B cell (primary cell): ENCODE measurements around the gene SLC3A2. TPM values are rescaled to one million over a fixed set of nuclear protein-coding genes. Genes with fewer than 3 reads are reported as not detected.

Experiments used
- ATAC-seq: fragments of 200-7000 bp; cut with Tn5 transposase; one replicate; pipeline ENCODE4 v1.10.0; 2021; ENCODE audit warnings: low read depth, mild to moderate bottlenecking, moderate number of reproducible peaks, moderate library complexity
- CTCF ChIA-PET: fragments of 350-600 bp; sonication (Branson Sonifier 250); formaldehyde crosslinking; loops from one replicate; lab custom pipeline; 2021; ENCODE audit warnings: antibody characterized with exemption, inconsistent platforms; lab: Charles Lee
- POLR2A ChIA-PET: fragments of 350-600 bp; sonication (Branson Sonifier 250); formaldehyde crosslinking; loops from one replicate; lab custom pipeline; 2021; ENCODE audit warnings: antibody characterized with exemption; lab: Charles Lee
- DNase-seq: peaks from one replicate; pipeline ENCODE4 v3.0.0; 2013
- H2AFZ ChIP-seq: 2 replicates; pipeline ENCODE4 v1.6.1; 2012; ENCODE audit warnings: mild to moderate bottlenecking, low read depth, low read length; ENCODE audit not compliant: insufficient read depth, poor library complexity, severe bottlenecking
- H3K27ac ChIP-seq, 2 donors: 1 replicate in 1 of 2; 2 replicates in 1 of 2; pipeline ENCODE4 v1.5.1; 2012 to 2013; ENCODE audit warnings: low read length in 2 of 2, mild to moderate bottlenecking in 2 of 2, moderate library complexity in 1 of 2
- H3K27me3 ChIP-seq, 4 experiments: fragments of 200-600 bp in 1 of 4; sonication (generic) in 1 of 4; replicated peaks in 1 of 4; 1 replicate in 2 of 4; 2 replicates in 2 of 4; pipeline versions ENCODE4 v1.6.1 to v1.7.0; 2013 to 2016; ENCODE audit warnings: low read length in 3 of 4, mild to moderate bottlenecking in 2 of 4, mixed read lengths in 1 of 4, moderate library complexity in 1 of 4; ENCODE audit not compliant: insufficient read depth in 4 of 4, control insufficient read depth in 3 of 4; ENCODE audit errors: control extremely low read depth in 1 of 4
- H3K36me3 ChIP-seq, 2 experiments: replicated peaks in 1 of 2; 1 replicate in 1 of 2; 2 replicates in 1 of 2; pipeline versions ENCODE4 v1.6.1 to v1.7.1; 2013; ENCODE audit warnings: low read length in 1 of 2; ENCODE audit not compliant: insufficient read depth in 2 of 2, control insufficient read depth in 1 of 2; ENCODE audit errors: control extremely low read depth in 1 of 2, extremely low read depth in 1 of 2
- H3K4me1 ChIP-seq, 2 donors: fragments of 200-600 bp in 1 of 2; sonication (generic) in 1 of 2; 1 replicate in 1 of 2; 2 replicates in 1 of 2; pipeline versions ENCODE4 v1.5.1 to v1.6.1; 2013 to 2017; ENCODE audit warnings: low read length in 2 of 2; ENCODE audit not compliant: control insufficient read depth in 2 of 2, insufficient read depth in 2 of 2
- H3K4me2 ChIP-seq: replicated peaks from 2 replicates; pipeline ENCODE3; 2012; ENCODE audit warnings: mild to moderate bottlenecking, low read depth, low read length; ENCODE audit not compliant: poor library complexity, severe bottlenecking
- H3K4me3 ChIP-seq, 5 experiments: fragments of 200-600 bp in 1 of 5; sonication (generic) in 1 of 5; 1 replicate in 3 of 5; 2 replicates in 2 of 5; pipeline versions ENCODE4 v1.5.1 to v1.7.0; 2011 to 2016; ENCODE audit warnings: low read length in 4 of 5, mild to moderate bottlenecking in 4 of 5, low read depth in 2 of 5, control low read depth in 1 of 5, moderate library complexity in 1 of 5; ENCODE audit not compliant: insufficient read depth in 1 of 5; ENCODE audit errors: control extremely low read depth in 1 of 5, extremely low read depth in 1 of 5
- H3K79me2 ChIP-seq: fragments of 200-600 bp; sonication (generic); one replicate; pipeline ENCODE4 v1.6.0; 2016; ENCODE audit warnings: low read length; ENCODE audit not compliant: control insufficient read depth, insufficient read depth
- H3K9ac ChIP-seq: fragments of 200-600 bp; sonication (generic); 2 replicates; pipeline ENCODE4 v1.6.1; 2017; ENCODE audit warnings: mild to moderate bottlenecking, low read length, moderate library complexity
- H3K9me3 ChIP-seq, 3 donors: one replicate each; pipeline versions ENCODE4 v1.6.1 to v1.7.1; 2013; ENCODE audit warnings: low read length in 2 of 3; ENCODE audit not compliant: control insufficient read depth in 2 of 3, insufficient read depth in 1 of 3; ENCODE audit errors: control extremely low read depth in 1 of 3
- H4K20me1 ChIP-seq: 2 replicates; pipeline ENCODE4 v1.6.0; 2012; ENCODE audit warnings: mild to moderate bottlenecking, low read length; ENCODE audit not compliant: insufficient read depth, control insufficient read depth, poor library complexity, severe bottlenecking
- H3K27ac Mint-ChIP-seq: one replicate; pipeline ENCODE4 v1.8.0; 2021; ENCODE audit warnings: mixed read lengths
- H3K27me3 Mint-ChIP-seq: one replicate; pipeline ENCODE4 v1.8.0; 2021; ENCODE audit warnings: mixed read lengths
- H3K4me1 Mint-ChIP-seq: one replicate; pipeline ENCODE4 v1.8.0; 2021; ENCODE audit warnings: mixed read lengths
- H3K4me3 Mint-ChIP-seq: one replicate; pipeline ENCODE4 v1.8.0; 2021; ENCODE audit warnings: mixed read lengths
- H3K9me3 Mint-ChIP-seq: one replicate; pipeline ENCODE4 v1.8.0; 2022; ENCODE audit warnings: mixed read lengths; ENCODE audit not compliant: insufficient read depth
- CTCF ChIP-seq: fragments of 200-600 bp; IDR thresholded peaks from one replicate; pipeline ENCODE4 v1.8.0; 2022; ENCODE audit warnings: antibody characterized with exemption, mild to moderate bottlenecking
- EZH2 ChIP-seq: IDR thresholded peaks from 2 replicates; pipeline ENCODE4 v1.6.1; 2012; ENCODE audit warnings: borderline replicate concordance, low read depth, mild to moderate bottlenecking, moderate library complexity, low read length; ENCODE audit not compliant: insufficient read depth, poor library complexity, severe bottlenecking
- WGBS: methylation state at CpG from one replicate; pipeline ENCODE4 v1.1.5; 2013; ENCODE audit warnings: missing lambda C conversion rate; ENCODE audit not compliant: insufficient coverage; 5-methylcytosine and 5-hydroxymethylcytosine counted together
- intact Hi-C: fragments of 100-400 bp; cut with micrococcal nuclease; formaldehyde crosslinking; loops from one replicate; pipeline ENCODE4 v1.10.0; 2022
- polyA plus RNA-seq: library from polyadenylated mRNA; depleted of rRNA; stranded (reverse); fragments of >200 nt; gene quantifications from 2 replicates; pipeline ENCODE4 v1.2.3, GENCODE V29; 2012
- total RNA-seq, 2 donors: library from RNA; stranded (reverse); fragments of 120-200 nt in 1 of 2; gene quantifications; 1 replicate in 1 of 2; 2 replicates in 1 of 2; pipeline versions ENCODE4 v1.2.3 to v1.2.4, GENCODE V29; 2013 to 2022

The SLC3A2 gene
- total and polyA plus RNA-seq, 2 donors (not counting 1 experiment from before 2014, with no cell fraction given): 92.0 to 148 TPM

GRCh38 chr11:62876712-62877111 lies 4.0 kb upstream of the SLC3A2 start:
- Mint-ChIP-seq H3K27me3 (no peaks in the 10 kb centered on the region), H3K27ac (no peak overlapping the region), H3K4me1 (peaks cover 13% of the 10 kb centered on the region), H3K4me3 (no peak overlapping the region), H3K9me3 (no peaks in the 10 kb centered on the region)
- Histone ChIP-seq H3K27me3 (no peaks in the 10 kb centered on the region), H4K20me1 (peaks cover 4% of the 10 kb centered on the region), H3K4me2 (no peak overlapping the region), H3K4me1 (peaks cover 10 to 16% of the 10 kb centered on the region in 2 donors), H3K9me3 (no peaks in the 10 kb centered on the region), H3K4me3 (no peak overlapping the region), H3K79me2 (peaks cover 14% of the 10 kb centered on the region), H3K36me3 (peaks cover 0 to 2% of the 10 kb centered on the region in 2 experiments), H2AFZ (no peak overlapping the region), H3K9ac (no peak overlapping the region), H3K27ac (no peak overlapping the region)
- POLR2A ChIA-PET: interaction anchor here (0.7 kb wide), 1 partner anchor 475 kb away, joined by 3 read pairs; no protein-coding TSS in a partner anchor
- no peak for TF ChIP-seq CTCF
- CTCF ChIA-PET: no interaction called here
- intact Hi-C loops: no loop called here
- WGBS: 98% methylated on average over 5 of the region's 6 CpGs
- DNase-seq (no peak), ATAC-seq (no peak)

- POLR2A ChIA-PET: interaction anchor here (0.6 kb wide), 1 partner anchor 59 kb away, joined by 6 read pairs; no protein-coding TSS in a partner anchor
- peak overlapping the region; percentile 32 for H3K27ac Mint-ChIP-seq
- H3K4me2 ChIP-seq: peak overlapping the region; percentile 89
- peak overlapping the region; percentile 86 to 90 for H3K27ac ChIP-seq
- no peak for DNase-seq
- intact Hi-C loops: no loop called here
- H3K4me1 ChIP-seq: peaks cover 25 to 36% of the 10 kb centered on the region in 2 donors
- peaks cover 38% of the 10 kb centered on the region for H3K4me1 Mint-ChIP-seq
- H3K27me3 ChIP-seq: no peaks in the 10 kb centered on the region
- WGBS: 100% methylated on average over 3 of the region's 7 CpGs
- H3K4me3 ChIP-seq: no peak overlapping the region
- H4K20me1 ChIP-seq: peaks cover 25% of the 10 kb centered on the region
- peaks cover 40% of the 10 kb centered on the region for H3K79me2 ChIP-seq
- H3K4me3 Mint-ChIP-seq: peak overlapping the region; percentile 100
- no peaks in the 10 kb centered on the region for H3K9me3 Mint-ChIP-seq
- H3K9me3 ChIP-seq: no peaks in the 10 kb centered on the region
- no peak for ATAC-seq
- CTCF ChIA-PET: interaction anchor here (2.4 to 3.5 kb wide), 3 partner anchors 17 to 92 kb away, joined by 12 to 39 read pairs (median 24); partner anchors contain the start of genes TMEM179B and WDR74
- no peaks in the 10 kb centered on the region for H3K27me3 Mint-ChIP-seq
- peak overlapping the region; percentile 93 for H2AFZ ChIP-seq
- no peak for TF ChIP-seq EZH2
- TF ChIP-seq CTCF: no peak
- peak overlapping the region; percentile 89 for H3K9ac ChIP-seq
- peaks cover 0 to 23% of the 10 kb centered on the region in 2 experiments for H3K36me3 ChIP-seq
Measured at GRCh38 chr11:62879235-62879978, 1.3 kb upstream of the SLC3A2 start.
